Activated CD4-positive, alpha-beta T cell treated with anti-CD3 and anti-CD28 coated beads, Interleukin-2, amount 10 ng/mL, durations not matched to agents 7 days and 5 days (primary cell): Measurements from ENCODE around the gene HMCES. TPM values are rescaled to one million over a fixed set of nuclear protein-coding genes. Genes with fewer than 3 reads are reported as not detected.

ENCODE experiments used
- CTCF ChIA-PET: fragments of 350-600 bp; sonication (Branson Sonifier 250); formaldehyde crosslinking; loops from one replicate; lab custom pipeline; 2021; ENCODE audit warnings: antibody characterized with exemption; lab: Charles Lee
- POLR2A ChIA-PET: fragments of 350-600 bp; sonication (Branson Sonifier 250); formaldehyde crosslinking; loops from one replicate; lab custom pipeline; 2021; ENCODE audit warnings: antibody characterized with exemption; lab: Charles Lee
- DNase-seq: peaks from one replicate; pipeline ENCODE4 v3.0.0-alpha.2; 2020
- H3K27ac Mint-ChIP-seq: one replicate; pipeline ENCODE4 v1.8.0; 2021; ENCODE audit warnings: mild to moderate bottlenecking, moderate library complexity, mixed read lengths
- H3K27me3 Mint-ChIP-seq: one replicate; pipeline ENCODE4 v1.8.0; 2021; ENCODE audit warnings: mixed read lengths
- H3K36me3 Mint-ChIP-seq: one replicate; pipeline ENCODE4 v1.8.0; 2021; ENCODE audit warnings: low read depth, mixed read lengths
- H3K4me1 Mint-ChIP-seq: one replicate; pipeline ENCODE4 v1.8.0; 2021; ENCODE audit warnings: mixed read lengths
- H3K4me3 Mint-ChIP-seq: one replicate; pipeline ENCODE4 v1.8.0; 2021; ENCODE audit warnings: mild to moderate bottlenecking, moderate library complexity, mixed read lengths
- H3K9me3 Mint-ChIP-seq: one replicate; pipeline ENCODE4 v1.8.0; 2021; ENCODE audit warnings: mixed read lengths
- total RNA-seq, 2 experiments: library from RNA; stranded (reverse); gene quantifications; one replicate each; pipeline ENCODE4 v1.2.3, GENCODE V29; 2021

The HMCES gene
- 10 to 100 TPM; 45.5 to 51.2 TPM for total RNA-seq

DNA sequence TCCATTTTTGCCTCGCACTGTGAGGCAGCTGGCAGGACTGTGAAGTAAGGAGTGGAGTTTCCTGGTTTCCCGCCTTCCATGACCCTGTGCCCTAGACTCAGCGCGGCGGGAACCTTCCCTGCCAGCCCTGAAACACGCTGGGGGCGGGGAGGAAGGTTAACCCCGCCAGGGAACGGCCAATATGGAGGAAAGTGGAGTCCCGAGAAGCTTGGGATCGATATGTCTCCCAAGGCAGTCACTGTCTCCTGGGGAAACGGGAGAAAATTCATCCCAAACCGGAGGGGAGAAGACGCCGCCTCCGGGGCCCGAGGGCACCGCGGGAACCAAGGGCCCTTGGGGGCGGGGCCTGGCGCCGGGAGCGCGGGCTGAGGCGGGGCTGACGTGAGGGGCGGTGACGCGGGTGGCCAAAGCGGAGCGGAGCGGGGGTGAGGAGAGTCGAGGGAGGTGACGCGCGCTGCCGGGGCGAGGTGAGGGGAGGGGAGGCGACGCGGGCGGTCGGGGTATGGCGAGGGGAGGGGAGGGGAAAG lies at the start of gene HMCES:
Gene HMCES, plus strand, starts transcription at position 432 of the 527 bp plus-strand sequence. CDS start 863 bp downstream, outside the sequence.
- peak; percentile 96 for DNase-seq
- H3K9me3 Mint-ChIP-seq: no peaks in the 10 kb centered on the region
- peaks cover 60% of the 10 kb centered on the region for H3K36me3 Mint-ChIP-seq
- H3K4me1 Mint-ChIP-seq: peaks cover 53% of the 10 kb centered on the region
- no peaks in the 10 kb centered on the region for H3K27me3 Mint-ChIP-seq
- H3K4me3 Mint-ChIP-seq: peak within 1 kb of the TSS; percentile 96
- ChIA-PET POLR2A (interaction anchor here (0.6 to 1.1 kb wide), 2 partner anchors 37 to 61 kb away, joined by 3 to 4 read pairs; a partner anchor contains a TSS), CTCF (interaction anchor here (0.7 to 2.0 kb wide), 4 partner anchors 22 to 38 kb away, joined by 3 to 6 read pairs (median 5); partner anchors contain the start of gene COPG1)
- peak within 1 kb of the TSS; percentile 98 for H3K27ac Mint-ChIP-seq

- Mint-ChIP-seq H3K27me3 (no peaks in the 10 kb centered on the region), H3K27ac (peak overlapping the region; percentile 27), H3K4me3 (no peak overlapping the region), H3K36me3 (peaks cover 5% of the 10 kb centered on the region), H3K9me3 (peaks cover 3% of the 10 kb centered on the region), H3K4me1 (peaks cover 77% of the 10 kb centered on the region)
- DNase-seq: no peak
- ChIA-PET POLR2A (no interaction called here), CTCF (interaction anchor here (1.2 to 6.4 kb wide), 4 partner anchors 11 to 115 kb away, joined by 3 to 38 read pairs (median 4); no protein-coding TSS in a partner anchor)
Measured at GRCh38 chr3:129228891-129229585, 49.6 kb upstream of the HMCES start.

GRCh38 chr3:129230311-129231019 lies 48.2 kb upstream of the HMCES start:
- POLR2A ChIA-PET: interaction anchor here (0.6 to 0.8 kb wide), 2 partner anchors 47 to 108 kb away, joined by 4 to 6 read pairs; partner anchors contain the start of gene CNBP
- H3K9me3 Mint-ChIP-seq: peaks cover 3% of the 10 kb centered on the region
- peaks cover 6% of the 10 kb centered on the region for H3K36me3 Mint-ChIP-seq
- H3K27me3 Mint-ChIP-seq: no peaks in the 10 kb centered on the region
- CTCF ChIA-PET: interaction anchor here (0.6 to 6.4 kb wide), 8 partner anchors 10 to 264 kb away, joined by 3 to 38 read pairs (median 4); no protein-coding TSS in a partner anchor
- peak; percentile 44 for DNase-seq
- peak overlapping the region; percentile 45 for H3K4me3 Mint-ChIP-seq
- H3K4me1 Mint-ChIP-seq: peaks cover 80% of the 10 kb centered on the region
- H3K27ac Mint-ChIP-seq: peak overlapping the region; percentile 88

- peak overlapping the region; percentile 59 for H3K27ac Mint-ChIP-seq
- peaks cover 3% of the 10 kb centered on the region for H3K9me3 Mint-ChIP-seq
- no peaks in the 10 kb centered on the region for H3K27me3 Mint-ChIP-seq
- DNase-seq: no peak
- H3K4me3 Mint-ChIP-seq: no peak overlapping the region
- CTCF ChIA-PET: interaction anchor here (0.6 to 6.4 kb wide), 7 partner anchors 9 to 265 kb away, joined by 3 to 38 read pairs (median 3); partner anchors contain the start of gene COPG1
- peaks cover 80% of the 10 kb centered on the region for H3K4me1 Mint-ChIP-seq
- peaks cover 9% of the 10 kb centered on the region for H3K36me3 Mint-ChIP-seq
- POLR2A ChIA-PET: interaction anchor here (0.8 kb wide), 1 partner anchor 48 kb away, joined by 6 read pairs; the partner anchor contains the start of gene CNBP
Measured at GRCh38 chr3:129231331-129232119, 47.1 kb upstream of the HMCES start.

DNA sequence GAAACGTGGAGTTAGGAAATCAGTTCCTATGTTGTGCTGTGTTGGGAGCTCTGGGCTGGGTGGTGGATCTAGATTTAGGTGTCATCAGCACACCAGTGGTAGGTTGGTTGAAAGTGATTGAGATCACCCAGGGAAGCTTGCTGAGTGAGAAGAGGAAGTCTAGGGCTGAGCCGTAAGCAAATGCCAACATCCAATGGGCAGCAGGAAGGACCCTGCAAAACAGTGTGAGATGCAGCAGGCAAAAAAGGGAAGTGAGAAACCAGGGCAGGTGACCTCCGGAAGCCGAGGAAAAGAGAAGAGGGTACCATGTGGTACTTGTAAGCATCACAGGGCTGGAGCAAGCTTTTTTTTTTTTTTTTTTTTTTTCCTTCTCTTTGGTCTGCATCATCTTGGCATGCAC lies 45.1 kb upstream of the HMCES start:
- Mint-ChIP-seq H3K4me1 (peaks cover 74% of the 10 kb centered on the region), H3K36me3 (peaks cover 9% of the 10 kb centered on the region), H3K27ac (peak overlapping the region; percentile 83), H3K27me3 (no peaks in the 10 kb centered on the region), H3K9me3 (peaks cover 3% of the 10 kb centered on the region), H3K4me3 (no peak overlapping the region)
- CTCF ChIA-PET: interaction anchor here (0.6 to 6.4 kb wide), 4 partner anchors 12 to 55 kb away, joined by 3 to 38 read pairs (median 3); no protein-coding TSS in a partner anchor
- no peak for DNase-seq
- POLR2A ChIA-PET: interaction anchor here (0.7 kb wide), 1 partner anchor 82 kb away, joined by 3 read pairs; no protein-coding TSS in a partner anchor

DNA sequence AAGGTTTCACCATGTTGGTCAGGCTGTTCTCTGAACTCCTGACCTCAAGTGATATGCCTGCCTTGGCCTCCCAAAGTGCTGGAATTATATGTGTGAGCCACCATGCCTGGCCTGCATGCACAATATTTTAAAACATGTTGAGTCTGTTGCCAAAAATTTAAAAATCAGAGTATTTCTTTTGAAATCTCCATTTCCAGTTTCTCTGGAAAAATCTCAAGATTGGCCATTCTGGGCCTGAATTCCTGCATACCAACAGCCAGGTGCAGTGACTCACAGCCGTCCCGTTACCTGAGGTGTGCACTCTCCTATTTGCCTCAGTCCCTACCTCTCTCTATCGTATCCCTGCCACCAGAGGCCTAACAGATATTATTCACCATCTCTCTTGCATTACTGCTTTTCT lies 44.2 kb upstream of the HMCES start:
- POLR2A ChIA-PET: no interaction called here
- no peak for DNase-seq
- H3K27me3 Mint-ChIP-seq: no peaks in the 10 kb centered on the region
- CTCF ChIA-PET: interaction anchor here (0.6 to 6.4 kb wide), 5 partner anchors 11 to 172 kb away, joined by 3 to 38 read pairs (median 3); partner anchors contain the start of gene CNBP
- H3K9me3 Mint-ChIP-seq: peaks cover 3% of the 10 kb centered on the region
- H3K4me1 Mint-ChIP-seq: peaks cover 74% of the 10 kb centered on the region
- H3K36me3 Mint-ChIP-seq: peaks cover 13% of the 10 kb centered on the region
- peak overlapping the region; percentile 73 for H3K27ac Mint-ChIP-seq
- H3K4me3 Mint-ChIP-seq: no peak overlapping the region

- no peak for DNase-seq
- H3K4me3 Mint-ChIP-seq: no peak overlapping the region
- POLR2A ChIA-PET: interaction anchor here (0.7 kb wide), 1 partner anchor 19 kb away, joined by 5 read pairs; no protein-coding TSS in a partner anchor
- CTCF ChIA-PET: interaction anchor here (1.0 to 6.4 kb wide), 5 partner anchors 10 to 35 kb away, joined by 3 to 38 read pairs (median 11); no protein-coding TSS in a partner anchor
- H3K36me3 Mint-ChIP-seq: peaks cover 13% of the 10 kb centered on the region
- H3K27ac Mint-ChIP-seq: peak overlapping the region; percentile 6
- no peaks in the 10 kb centered on the region for H3K27me3 Mint-ChIP-seq
- peaks cover 3% of the 10 kb centered on the region for H3K9me3 Mint-ChIP-seq
- H3K4me1 Mint-ChIP-seq: peaks cover 72% of the 10 kb centered on the region
Measured at GRCh38 chr3:129235344-129235917, 43.2 kb upstream of the HMCES start.

DNA sequence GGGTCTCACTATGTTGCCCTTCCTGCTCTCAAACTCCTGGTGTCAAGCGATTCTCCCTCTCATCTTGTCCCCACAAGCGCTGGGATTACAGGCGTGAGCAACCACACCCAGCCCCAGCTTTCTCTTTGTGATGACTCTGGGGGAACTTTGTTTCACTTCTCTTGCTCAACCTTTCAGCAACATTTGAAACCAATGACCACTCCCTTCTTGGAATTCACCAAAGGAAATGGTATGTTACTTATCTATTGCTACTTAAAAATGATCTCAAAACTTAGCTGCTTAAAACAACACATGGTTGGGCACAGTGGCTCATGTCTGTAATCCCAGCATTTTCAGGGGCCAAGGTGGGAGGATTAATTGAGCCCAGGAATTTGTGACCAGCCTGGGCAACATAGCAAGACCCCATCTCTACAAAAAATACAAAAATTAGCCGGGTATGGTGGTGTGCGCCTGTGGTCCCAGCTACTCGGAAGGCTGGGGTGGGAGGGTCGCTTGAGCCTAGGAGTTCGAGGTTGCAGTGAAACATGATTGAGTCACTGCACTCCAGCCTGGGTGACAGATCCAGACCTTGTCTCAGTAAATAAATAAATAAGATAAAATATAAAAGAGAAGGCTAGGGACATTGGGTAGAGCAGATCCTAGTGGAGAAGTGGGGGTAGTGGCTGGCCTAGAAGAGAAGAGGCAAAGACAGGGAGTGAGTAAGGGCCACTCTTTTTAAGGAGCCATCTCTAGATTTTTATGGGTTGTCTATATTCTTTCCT lies 39.5 kb upstream of the HMCES start:
- Mint-ChIP-seq H3K9me3 (no peaks in the 10 kb centered on the region), H3K36me3 (peaks cover 11% of the 10 kb centered on the region), H3K4me1 (peaks cover 54% of the 10 kb centered on the region), H3K27ac (peak overlapping the region; percentile 93), H3K4me3 (peak overlapping the region; percentile 28), H3K27me3 (no peaks in the 10 kb centered on the region)
- peak; percentile 61 for DNase-seq
- POLR2A ChIA-PET: interaction anchor here (0.7 kb wide), 1 partner anchor 205 kb away, joined by 3 read pairs; no protein-coding TSS in a partner anchor
- CTCF ChIA-PET: interaction anchor here (1.1 to 2.9 kb wide), 12 partner anchors 10 to 212 kb away, joined by 3 to 17 read pairs (median 4); partner anchors contain the start of gene COPG1

GRCh38 chr3:129239991-129240390 lies 38.7 kb upstream of the HMCES start:
- CTCF ChIA-PET: interaction anchor here (0.6 to 2.9 kb wide), 16 partner anchors 9 to 270 kb away, joined by 3 to 17 read pairs (median 3); partner anchors contain the start of genes COPG1 and RAB43
- Mint-ChIP-seq H3K27me3 (no peaks in the 10 kb centered on the region), H3K27ac (peak overlapping the region; percentile 93), H3K4me3 (no peak overlapping the region), H3K9me3 (no peaks in the 10 kb centered on the region), H3K4me1 (peaks cover 45% of the 10 kb centered on the region), H3K36me3 (peaks cover 11% of the 10 kb centered on the region)
- POLR2A ChIA-PET: no interaction called here
- DNase-seq: no peak

DNA sequence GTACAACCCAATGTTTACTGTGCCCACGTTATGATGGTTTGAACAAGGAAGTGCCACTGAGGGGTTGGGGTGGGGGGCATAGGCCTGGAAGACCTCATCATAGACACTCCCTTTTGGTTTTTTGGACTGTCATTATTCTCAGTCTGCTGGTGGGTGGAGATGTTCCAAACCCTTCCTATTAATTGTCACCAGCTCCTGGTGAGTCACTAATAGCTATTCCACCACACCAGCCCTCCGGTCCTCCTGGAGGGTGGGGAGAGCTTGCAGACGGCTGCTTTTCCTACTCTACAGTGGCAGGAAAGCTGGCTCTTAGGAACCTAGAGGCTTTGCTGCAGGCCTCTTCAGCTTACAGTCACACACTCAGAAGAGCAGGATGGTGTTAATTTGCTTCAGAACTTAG lies 38.2 kb upstream of the HMCES start:
- H3K9me3 Mint-ChIP-seq: no peaks in the 10 kb centered on the region
- no peaks in the 10 kb centered on the region for H3K27me3 Mint-ChIP-seq
- ChIA-PET POLR2A (no interaction called here), CTCF (interaction anchor here (0.9 to 2.9 kb wide), 14 partner anchors 9 to 270 kb away, joined by 3 to 17 read pairs (median 4); partner anchors contain the start of genes COPG1 and RAB43)
- H3K4me3 Mint-ChIP-seq: no peak overlapping the region
- peak overlapping the region; percentile 93 for H3K27ac Mint-ChIP-seq
- H3K4me1 Mint-ChIP-seq: peaks cover 46% of the 10 kb centered on the region
- DNase-seq: no peak
- peaks cover 9% of the 10 kb centered on the region for H3K36me3 Mint-ChIP-seq
